ENCODE measurements around the gene PODXL.

Gene PODXL

DNA sequence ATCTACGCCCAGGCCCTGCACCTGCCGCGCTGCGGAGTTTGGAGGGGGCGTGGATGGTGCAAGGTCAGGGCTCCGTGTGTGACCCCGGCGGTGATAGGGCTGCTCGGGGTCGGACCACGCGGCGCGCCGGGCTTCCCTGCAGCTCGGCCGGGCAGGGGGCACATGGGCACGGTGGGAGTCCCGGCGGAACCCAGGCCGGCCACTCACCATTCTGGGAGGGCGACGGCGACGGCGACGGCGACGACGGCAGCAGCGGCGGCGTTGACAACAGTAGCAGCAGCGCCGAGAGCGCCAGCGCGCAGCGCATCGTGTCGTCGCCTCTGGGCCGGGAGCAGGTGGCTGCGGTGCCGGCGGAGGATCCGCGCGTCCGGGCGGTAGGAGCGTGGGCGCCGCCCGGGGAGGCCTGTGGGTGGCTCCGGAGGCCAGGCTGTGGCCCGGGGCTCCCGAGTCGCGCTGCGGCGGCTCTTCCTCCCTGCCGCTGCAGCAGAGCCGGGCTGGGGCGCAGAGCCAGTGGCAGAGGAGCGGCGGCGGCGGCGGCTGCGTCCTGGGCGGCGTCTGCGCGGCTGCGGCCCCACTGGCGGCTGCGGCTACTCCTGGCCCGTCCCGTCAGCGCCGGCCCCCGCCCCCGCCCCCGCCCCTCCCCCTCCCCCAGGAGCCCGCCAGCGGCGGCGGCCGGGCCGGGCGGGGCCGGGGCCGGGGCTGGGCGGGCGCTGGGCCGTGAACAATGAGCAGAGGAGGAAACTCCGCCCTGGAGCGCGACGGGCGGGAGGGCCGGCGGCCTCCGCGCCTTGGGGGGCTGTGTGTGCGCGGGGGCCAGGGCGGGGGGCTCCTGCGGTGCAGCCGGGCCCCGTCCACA, at the start of gene PODXL:
PODXL (minus strand) TSS at position 576 of the 856 bp plus-strand sequence; CDS start at position 307, 269 bp downstream.
- DNase-seq = peak; percentile 10

- no peak for DNase-seq
These were observed 49.0 kb upstream of the PODXL start for GRCh38 chr7:131605280-131605878.

- no peak for DNase-seq
These were observed 48.4 kb upstream of the PODXL start for GRCh38 chr7:131604841-131605279.

DNA sequence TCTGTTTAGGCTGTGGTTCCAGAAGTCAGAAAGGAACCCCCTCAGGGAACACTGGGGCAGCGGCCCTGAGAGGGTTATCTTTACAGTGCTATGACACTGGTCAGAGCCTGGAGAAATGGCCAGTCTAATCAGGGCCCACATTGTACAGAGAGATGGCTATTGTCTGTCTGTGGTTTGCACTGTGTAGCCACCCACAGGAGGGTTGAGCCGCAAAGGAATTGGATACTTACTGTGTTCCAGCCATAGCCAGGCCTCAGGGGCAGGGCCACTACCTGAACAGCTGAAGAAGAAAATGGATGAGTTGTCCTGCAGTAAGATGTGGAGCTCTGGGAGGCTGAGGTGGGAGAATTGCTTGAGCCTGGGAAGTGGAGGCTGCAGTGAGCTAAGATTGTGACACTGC, 47.5 kb upstream of the PODXL start:
- DNase-seq = no peak

DNA sequence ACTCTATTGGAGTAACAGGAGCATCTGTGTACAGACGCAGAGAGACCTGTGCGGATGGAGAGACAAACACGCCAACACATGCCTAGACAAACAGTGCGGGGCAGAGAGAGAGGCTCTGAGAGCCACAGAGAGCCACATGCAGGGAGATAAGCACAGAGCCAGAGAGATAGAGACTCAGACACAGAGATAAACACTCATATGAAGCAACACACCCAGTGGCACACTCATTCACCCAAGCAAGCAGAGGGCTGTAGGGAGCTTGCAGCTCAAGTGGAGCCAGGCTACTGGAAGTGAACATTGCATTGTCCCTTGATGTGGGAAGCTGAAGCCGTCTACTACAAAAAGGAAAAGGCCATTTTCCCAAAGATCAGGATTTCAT, 46.6 kb upstream of the PODXL start:
- DNase-seq = no peak

GRCh38 chr7:131602304-131602993, 46.0 kb upstream of the PODXL start:
- DNase-seq = no peak

DNA sequence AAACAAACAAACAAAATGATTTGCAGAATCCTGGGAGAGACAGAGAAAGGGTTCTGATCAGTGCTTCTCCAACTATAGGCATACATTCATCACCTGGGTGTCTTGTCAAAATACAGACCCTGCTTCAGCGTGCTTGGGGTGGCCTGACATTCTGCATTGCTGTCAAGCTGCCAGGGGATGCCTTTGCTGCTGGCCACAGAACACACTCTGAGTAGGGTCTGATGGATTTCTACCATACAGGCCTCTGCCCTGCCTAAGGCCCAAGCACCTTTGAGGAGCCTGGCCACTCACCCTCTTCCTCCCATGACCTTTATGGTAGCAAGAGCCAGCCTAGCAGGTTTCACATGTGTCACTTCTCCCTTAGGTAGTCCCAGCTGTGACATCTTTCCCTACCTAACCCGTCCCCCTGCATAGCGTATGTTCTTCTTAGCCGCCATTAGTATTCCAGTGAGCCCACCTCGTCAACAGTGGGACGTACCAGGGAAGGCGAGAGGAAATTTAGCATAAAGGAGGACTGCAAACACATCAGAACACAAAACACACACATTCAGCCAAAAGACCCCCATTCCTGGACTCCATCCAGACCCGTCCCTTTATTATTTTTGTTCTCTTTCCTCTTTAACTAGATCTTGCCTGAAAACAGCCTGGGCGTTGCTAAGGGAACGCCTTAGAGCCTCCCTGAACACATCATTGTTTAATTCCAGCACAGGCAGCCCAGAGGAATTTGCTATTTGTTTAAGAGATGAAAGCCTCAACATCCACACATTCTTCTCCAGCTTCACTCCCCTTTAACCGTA, 43.9 kb upstream of the PODXL start:
- no peak for DNase-seq

GRCh38 chr7:131596785-131597184, 40.4 kb upstream of the PODXL start:
- DNase-seq = no peak

GRCh38 chr7:131595699-131596098, 39.3 kb upstream of the PODXL start:
- DNase-seq = no peak

DNA sequence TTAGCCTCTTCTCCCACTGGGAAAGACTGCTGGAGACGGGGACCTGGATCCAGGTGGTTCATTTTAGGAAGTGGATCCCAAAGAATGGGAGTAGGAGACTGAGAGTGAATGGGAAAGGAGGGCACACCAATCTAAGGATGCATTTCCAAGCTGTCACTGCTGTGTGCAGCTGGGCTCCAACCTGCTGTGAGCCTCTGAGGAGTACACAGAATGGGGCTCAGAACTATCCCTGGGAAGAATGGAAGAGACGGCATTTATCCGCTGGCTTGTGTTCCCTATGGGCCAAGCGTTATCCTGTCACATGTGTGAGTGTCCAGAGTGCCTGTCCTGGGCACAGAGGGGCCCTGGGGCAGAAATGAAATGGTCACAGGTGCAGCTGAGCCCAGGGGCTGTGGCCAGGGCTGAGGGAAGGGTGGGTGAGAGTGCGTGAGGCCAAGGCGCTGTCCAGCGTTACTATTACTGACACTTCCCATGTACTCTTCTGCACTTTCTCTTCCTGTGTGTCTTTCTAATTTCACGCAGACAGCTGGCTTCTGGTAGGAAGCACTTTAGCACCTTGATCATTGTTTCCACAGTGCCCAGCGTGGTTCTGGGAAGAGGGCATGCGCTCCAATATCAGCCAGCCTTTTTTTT, 35.4 kb upstream of the PODXL start:
- no peak for DNase-seq

DNA sequence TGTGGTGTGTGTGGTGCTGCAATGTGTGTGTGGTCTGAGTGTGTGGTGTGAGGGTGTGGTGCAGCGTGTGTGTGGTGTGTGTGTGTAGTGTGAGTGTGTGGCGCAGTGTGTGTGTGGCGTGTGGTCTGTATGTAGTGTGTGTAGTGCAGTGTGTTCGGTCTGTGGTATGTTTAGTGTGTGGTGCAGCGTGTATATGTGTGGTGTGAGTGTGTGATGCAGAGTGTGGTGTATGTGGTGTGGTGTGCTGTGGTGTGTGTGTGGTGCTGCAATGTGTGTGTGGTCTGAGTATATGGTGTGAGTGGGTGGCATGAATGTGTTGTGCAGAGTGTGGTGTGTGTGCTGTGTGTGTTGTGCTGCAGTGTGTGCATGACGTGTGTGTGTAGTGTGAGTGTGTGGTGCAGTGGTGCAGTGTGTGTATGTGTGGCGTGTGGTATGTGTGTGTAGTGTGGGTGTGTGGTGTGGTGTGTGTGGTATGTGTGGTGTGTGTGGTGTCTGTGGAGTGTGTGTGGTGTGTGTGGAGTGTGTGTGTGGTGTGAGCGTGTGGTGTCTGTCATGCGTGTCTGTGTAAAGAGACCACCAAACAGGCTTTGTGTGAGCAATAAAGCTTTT, 31.0 kb upstream of the PODXL start:
- DNase-seq = no peak

DNA sequence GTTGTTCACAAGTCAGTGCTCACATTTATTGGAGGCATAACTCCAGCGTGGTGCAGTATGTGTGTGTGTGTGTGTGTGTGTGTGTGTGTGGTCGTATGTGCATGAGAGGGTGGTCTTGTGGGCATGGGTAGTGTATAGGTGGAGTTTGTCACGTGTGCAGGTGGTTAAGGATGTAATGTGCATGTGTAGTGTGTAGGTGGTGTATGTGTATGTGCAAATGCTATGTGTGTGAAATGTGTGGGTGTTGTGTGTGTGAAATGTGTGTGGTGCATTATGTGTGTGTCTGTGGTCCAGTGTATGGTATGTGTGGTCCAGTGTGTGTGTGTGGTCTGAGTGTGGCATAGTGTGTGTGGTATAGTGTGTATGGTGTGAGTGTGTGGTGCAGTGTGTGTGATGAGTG, 30.3 kb upstream of the PODXL start:
- DNase-seq = no peak

- DNase-seq = no peak
These were observed 29.8 kb upstream of the PODXL start for GRCh38 chr7:131586259-131586658.

DNA sequence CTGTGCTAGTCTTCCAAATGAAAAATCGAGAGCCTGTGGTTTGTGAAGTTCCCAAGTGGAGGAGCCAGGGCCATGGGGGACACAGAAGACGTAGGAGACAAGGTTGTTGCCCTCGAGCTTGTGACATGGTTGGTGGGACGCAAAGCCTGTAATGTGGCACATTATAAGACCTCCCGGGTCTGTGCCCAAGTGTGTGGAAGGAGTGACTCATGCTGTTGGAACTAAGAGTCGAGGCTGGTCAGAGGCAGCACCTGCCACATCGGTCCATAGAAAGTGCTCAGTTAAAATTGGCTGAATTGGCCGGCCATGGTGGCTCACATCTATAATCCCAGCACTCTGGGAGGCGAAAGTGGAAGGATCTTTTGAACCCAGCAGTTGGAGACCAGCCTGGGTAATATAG, 27.0 kb upstream of the PODXL start:
- no peak for DNase-seq

GRCh38 chr7:131581241-131582051, 25.0 kb upstream of the PODXL start:
- no peak for DNase-seq

GRCh38 chr7:131578602-131579001, 22.2 kb upstream of the PODXL start:
- no peak for DNase-seq

DNA sequence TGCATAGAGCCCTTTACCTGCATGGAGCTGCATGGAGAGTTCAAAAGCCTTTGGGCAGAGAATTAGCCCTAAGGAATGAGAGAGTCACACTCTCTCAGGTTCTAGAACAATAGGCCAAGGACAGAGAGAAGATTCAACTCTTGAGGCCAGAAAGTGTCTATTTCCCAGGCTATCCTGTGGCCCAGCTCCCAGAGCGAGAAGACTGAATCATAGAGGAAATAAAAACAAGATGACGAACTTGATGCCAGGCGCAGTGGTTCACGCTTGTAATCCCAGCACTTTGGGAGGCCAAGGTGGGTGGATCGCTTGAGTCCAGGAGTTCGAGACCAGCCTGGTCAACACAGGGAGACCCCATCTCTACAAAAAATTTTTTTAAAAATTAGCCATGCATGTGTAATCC, 18.3 kb upstream of the PODXL start:
- no peak for DNase-seq

- DNase-seq = no peak
These were observed 14.0 kb upstream of the PODXL start for GRCh38 chr7:131570401-131570800.

DNA sequence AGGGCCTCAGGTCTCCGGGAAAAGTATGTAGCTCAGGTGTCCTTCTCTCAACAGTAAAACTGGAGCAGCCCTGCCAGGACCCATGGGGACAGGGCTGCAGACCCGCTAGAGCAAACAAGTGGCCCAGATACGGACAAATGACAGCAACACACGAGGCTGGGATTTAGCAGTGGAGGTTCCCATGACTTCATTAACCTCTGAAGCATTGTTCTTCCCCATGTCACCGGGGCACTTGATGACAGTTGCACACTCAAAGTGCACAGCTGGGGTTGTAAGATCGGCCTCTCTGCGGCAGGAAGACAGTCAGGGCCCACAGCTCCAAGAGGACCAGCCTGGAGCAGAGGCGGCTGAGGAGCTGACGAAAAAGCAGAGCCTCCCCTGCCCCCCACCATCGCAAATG, 12.5 kb upstream of the PODXL start:
- no peak for DNase-seq

GRCh38 chr7:131568510-131568909, 12.1 kb upstream of the PODXL start:
- DNase-seq = no peak

GRCh38 chr7:131564640-131565039, 8.2 kb upstream of the PODXL start:
- DNase-seq = no peak

All from GF-D8 (cell line).